Activated gamma-delta T cell treated with anti-CD3 and anti-CD28 coated beads, Interleukin-2, amount 50 U/mL, for 16 hours (primary cell): ENCODE results near the gene ADD2.

ENCODE experiments used
- DNase-seq: peaks from one replicate; pipeline ENCODE4 v3.0.0-alpha.2; 2020; ENCODE audit warnings: low read depth

Gene ADD2

GRCh38 chr2:70784320-70784719, 16.3 kb upstream of the ADD2 start:
- no peak for DNase-seq

GRCh38 chr2:70779911-70780545, 12.0 kb upstream of the ADD2 start:
- no peak for DNase-seq

DNA sequence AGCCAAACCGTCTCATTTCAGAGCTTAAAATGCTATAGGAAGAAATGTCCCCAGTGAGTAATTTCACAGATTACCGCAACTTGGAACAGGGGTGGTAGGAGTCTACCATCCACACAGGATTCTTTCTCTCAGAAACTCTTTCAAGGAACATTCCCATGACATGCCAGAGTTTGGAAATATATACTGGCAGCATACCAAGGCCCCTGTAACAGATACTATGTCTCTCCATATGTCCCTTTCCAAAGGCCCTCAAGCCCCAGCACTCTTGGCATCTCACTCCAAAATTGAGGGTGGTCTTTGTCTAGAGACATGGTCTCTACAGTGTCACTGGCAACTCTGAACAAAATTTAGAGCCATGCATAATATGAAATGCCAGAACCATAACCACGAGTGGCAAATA, 11.5 kb upstream of the ADD2 start:
- DNase-seq, result no peak

- no peak for DNase-seq
These were observed 10.7 kb upstream of the ADD2 start for GRCh38 chr2:70778676-70779075.

DNA sequence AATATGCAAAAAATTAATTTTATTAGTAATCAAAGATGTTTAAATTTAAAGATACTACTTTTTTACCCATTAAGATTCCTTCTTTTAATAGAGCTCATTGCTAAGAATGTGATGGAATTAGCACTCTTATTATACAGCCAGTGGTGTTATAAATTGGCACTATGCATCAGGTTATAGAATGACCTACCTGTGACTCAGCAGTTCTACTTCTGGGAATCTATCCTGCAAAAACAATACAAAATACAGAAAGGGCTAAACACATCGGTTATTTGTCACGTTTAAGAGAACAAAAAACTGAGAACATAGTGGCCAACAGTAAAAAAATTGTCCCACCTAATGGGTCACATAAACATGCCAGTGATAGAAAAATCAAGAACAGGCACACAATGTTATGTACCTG, 9.4 kb upstream of the ADD2 start:
- DNase-seq, result no peak

GRCh38 chr2:70776266-70776665, 8.3 kb upstream of the ADD2 start:
- no peak for DNase-seq

DNA sequence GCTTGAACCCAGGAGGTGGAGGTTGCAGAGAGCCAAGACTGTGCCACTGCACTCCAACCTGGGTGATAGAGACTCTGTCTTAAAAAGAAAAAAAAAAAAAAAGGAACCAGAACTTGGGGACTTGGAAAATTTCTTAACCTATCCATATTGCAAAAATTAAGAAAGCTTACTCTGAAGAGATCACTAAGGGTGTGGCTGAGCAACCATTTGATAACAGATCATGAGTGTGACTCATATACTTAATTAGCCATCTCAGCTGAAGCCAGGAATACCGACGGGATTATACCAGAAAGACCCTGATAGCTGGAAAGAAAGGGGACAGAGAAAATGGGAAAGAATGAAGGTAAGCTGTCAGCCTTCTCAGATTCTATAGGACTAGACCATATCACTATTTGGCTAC, 7.1 kb upstream of the ADD2 start:
- DNase-seq, result no peak

DNA sequence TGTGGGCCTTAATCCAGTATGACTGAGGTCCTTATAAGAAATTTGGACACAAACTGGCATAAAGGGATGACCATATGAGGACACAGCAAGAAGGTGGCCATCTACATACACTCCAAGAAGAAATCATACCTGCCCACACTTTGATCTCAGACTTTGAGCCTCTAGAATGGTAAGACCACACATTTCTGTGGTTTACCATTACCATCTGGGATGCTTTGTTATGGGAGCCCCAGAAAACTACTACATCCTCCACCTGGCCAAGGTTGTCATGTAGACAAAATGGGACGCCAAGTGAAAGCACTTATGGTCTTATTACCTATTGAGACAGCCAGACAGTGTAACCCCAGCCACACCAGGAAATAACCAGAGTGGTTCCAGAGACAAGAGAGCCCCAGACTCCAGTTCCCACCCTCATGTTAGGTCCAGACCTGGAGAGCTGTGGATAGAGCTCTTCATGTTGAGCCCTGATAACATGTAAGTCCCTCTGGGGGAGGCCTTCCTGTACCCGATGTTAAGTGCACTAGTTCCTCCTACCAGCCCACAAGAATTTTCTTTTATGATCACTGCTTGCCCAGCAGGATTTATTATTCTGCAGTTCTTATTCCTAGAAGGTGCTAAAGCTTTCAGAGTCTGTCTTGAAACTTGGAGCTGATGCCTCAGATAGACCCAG, 4.6 kb upstream of the ADD2 start:
- DNase-seq, result no peak

DNA sequence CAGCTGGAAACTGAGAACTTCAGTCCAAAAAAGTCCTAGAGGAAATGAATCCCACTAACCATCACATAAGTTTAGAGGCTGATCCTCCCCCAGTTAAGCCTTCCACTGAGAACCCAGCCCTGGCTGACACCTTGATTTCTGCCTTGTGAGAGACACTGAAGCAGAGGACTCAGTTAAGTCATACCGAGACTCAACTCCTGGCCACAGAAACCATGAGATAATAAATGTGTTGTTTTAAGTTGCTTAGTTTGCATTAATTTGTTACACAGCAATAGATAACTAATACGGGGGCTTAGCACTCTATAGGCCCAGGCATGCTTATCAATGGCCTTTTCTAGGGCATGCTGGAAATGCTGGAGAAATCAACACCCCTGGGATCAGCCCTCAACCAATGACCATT, 3.4 kb upstream of the ADD2 start:
- DNase-seq, result no peak

GRCh38 chr2:70769450-70769849, 1.4 kb upstream of the ADD2 start:
- DNase-seq, result no peak

- DNase-seq, result no peak
These were observed 638 bp upstream of the ADD2 start for GRCh38 chr2:70768590-70769085.

DNA sequence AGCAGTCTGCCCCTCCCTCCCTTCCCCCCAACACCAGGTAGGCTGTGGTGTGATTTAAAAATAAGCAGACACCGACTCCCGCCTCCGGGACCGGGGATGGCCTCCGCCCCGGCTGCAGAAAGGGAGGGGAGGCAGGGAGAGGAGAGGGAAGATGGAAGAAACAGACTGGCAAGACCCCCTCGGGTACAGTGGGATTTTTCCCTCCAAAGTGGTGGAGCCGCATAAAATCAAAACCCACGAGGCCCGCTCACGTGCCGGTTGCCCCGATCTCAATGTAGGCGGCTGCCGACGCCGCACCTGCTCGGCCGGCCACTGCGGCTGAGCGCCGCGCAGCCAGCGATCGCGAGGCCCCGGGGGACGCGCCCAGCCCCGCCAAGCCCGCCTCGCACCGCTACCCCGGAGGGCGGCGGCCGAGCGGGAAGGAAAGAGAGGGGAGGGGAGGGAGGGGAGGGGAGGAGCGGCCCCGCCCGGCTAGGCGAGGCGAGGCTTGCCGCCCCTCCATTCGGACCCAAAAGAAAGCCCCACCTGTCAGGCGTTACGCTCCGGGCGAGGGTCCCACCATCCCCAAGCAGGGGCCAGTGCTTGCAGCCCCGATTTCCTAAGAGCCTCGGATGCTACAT, 811 bp downstream of the ADD2 start:
- DNase-seq, result no peak

GRCh38 chr2:70766357-70767078, 1.5 kb downstream of the ADD2 start:
- DNase-seq, result no peak

DNA sequence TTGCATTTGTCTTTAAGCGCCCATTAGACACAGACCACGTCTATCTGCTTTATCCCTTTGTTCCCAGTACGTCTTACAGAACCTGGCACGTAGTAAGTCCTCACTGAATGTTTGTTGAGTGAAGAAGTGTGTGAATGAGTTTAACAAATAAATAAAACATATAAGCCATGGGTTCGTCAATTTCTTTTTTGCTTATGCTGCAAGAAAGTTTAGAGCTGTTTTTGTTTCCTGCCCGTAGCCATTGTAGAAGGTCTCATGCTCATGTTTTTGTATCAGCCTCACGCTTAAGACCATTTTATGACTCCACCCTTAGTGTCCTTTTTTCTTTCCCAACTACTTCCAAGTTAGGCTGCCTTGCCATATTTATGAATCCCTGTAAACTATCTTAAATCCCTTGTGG, 2.5 kb downstream of the ADD2 start:
- DNase-seq, result no peak

- DNase-seq, result no peak
These were observed 8.6 kb downstream of the ADD2 start for GRCh38 chr2:70759446-70759845.

- DNase-seq, result no peak
These were observed 10.0 kb downstream of the ADD2 start for GRCh38 chr2:70757966-70758365.

GRCh38 chr2:70757360-70757759, 10.6 kb downstream of the ADD2 start:
- no peak for DNase-seq

- no peak for DNase-seq
These were observed 11.9 kb downstream of the ADD2 start for GRCh38 chr2:70756128-70756527.

DNA sequence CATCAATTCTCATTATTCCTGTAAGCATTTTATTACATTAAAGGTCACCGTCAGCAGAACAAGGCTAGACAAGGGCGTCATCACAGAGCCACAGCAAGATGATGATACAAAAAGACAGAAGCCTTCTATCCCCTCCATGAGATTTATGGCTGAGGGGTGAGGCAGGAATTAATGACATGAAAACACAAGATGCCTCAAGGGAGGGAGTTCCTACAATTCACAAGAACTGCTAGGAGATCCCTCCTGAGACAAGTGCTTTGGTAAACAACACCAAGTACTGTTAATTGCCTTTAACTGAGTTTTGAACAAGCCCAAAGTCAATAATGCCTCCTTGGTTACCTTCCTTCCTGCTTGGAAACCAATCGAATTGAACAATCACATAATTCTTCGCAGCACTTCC, 14.1 kb downstream of the ADD2 start:
- DNase-seq, result no peak

DNA sequence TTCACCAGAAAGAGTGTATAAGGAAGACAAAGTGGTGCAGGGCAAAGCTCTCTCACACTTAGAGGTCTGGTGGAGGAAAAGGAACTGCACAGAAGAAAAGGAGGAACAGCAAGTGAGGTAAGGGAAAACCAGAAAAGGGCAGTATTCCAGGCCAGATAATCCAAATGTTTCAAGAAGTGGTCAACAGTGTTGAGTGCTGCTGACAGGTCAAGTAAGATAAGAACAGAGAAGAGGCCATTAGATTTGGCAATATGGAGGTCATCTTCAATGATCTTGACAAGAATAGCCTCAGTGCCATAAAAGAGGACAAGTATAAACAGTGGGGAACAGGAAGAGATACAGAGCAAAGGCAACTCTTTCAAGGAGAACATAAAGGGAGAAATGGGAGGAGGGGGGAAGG, 15.0 kb downstream of the ADD2 start:
- no peak for DNase-seq

- DNase-seq, result no peak
These were observed 15.6 kb downstream of the ADD2 start for GRCh38 chr2:70752396-70752795.

DNA sequence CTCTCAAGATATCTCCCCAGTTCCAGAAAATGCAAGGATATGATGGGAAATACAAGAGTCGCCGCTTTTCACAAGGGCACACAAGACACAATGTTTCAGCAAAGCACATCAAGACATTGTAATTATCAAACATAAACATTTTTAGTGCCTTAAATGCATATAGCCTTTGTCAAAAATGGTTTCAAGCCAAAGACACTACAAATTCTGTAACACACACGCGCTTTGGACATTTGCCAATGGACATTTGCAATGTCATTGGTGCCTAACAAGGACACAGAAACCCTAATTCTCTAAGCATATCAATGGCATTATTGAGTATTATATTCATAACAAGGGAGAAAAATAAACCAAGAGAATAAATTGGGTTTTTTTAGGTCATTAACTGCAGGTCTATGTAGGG, 16.1 kb downstream of the ADD2 start:
- no peak for DNase-seq

- DNase-seq, result no peak
These were observed 17.7 kb downstream of the ADD2 start for GRCh38 chr2:70750320-70750719.
